Gastroesophageal sphincter (tissue), 3 donors: ENCODE measurements around the gene MBD6.

ENCODE experiments used
- EP300 ChIP-seq: sonication (generic); formaldehyde crosslinking; IDR thresholded peaks from one replicate; pipeline ENCODE4 v1.6.1; 2017; ENCODE audit warnings: antibody characterized with exemption, mild to moderate bottlenecking
- POLR2AphosphoS5 ChIP-seq: sonication (generic); formaldehyde crosslinking; IDR thresholded peaks from one replicate; pipeline ENCODE4 v1.6.1; 2017; ENCODE audit warnings: antibody characterized with exemption
- TF ChIP-seq, protein P1 (sequence below), 4 experiments: fragments of 200-600 bp in 2 of 4; fragments of 450-650 bp in 2 of 4; sonication (generic) in 1 of 4; IDR thresholded peaks; one replicate each; pipeline ENCODE4 v1.5.1; 2017 to 2019; ENCODE audit warnings: antibody characterized with exemption in 4 of 4, mild to moderate bottlenecking in 2 of 4, moderate library complexity in 2 of 4

DNA sequence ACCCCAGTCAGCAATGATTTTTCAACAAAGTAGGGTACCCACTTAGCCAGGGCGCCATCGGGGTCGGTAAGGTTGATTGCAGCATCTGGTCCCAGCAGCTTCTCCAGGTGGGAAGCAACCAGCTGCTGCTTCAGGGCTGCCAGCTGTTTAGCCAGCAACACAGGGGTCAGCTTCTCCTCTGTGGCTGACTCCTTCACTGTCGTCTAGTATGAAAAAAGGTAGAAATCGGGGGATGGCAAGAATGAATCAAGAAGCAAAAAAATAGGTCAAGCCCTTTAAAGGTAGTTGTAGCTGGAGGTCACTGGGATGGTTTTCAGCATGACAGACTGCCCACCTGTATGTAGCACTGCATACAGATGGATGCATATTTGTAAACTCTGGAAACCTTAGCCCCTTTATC is 11.6 kb downstream of the MBD6 start:
- TF ChIP-seq, protein P1, sequence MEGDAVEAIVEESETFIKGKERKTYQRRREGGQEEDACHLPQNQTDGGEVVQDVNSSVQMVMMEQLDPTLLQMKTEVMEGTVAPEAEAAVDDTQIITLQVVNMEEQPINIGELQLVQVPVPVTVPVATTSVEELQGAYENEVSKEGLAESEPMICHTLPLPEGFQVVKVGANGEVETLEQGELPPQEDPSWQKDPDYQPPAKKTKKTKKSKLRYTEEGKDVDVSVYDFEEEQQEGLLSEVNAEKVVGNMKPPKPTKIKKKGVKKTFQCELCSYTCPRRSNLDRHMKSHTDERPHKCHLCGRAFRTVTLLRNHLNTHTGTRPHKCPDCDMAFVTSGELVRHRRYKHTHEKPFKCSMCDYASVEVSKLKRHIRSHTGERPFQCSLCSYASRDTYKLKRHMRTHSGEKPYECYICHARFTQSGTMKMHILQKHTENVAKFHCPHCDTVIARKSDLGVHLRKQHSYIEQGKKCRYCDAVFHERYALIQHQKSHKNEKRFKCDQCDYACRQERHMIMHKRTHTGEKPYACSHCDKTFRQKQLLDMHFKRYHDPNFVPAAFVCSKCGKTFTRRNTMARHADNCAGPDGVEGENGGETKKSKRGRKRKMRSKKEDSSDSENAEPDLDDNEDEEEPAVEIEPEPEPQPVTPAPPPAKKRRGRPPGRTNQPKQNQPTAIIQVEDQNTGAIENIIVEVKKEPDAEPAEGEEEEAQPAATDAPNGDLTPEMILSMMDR (IDR thresholded peaks at IDR 0.05) = no peak
- TF ChIP-seq EP300 = no peak
- TF ChIP-seq POLR2AphosphoS5 = no peak
